HTR-8/SVneo (cell line): ENCODE results near the gene FBXL19.
A peak's percentile ranks its signal among the peaks of the same experiment; 100 is the strongest.

ENCODE experiments used
- DNase-seq: peaks from one replicate; pipeline ENCODE4 v3.0.0; 2011; ENCODE audit warnings: low spot score, mixed read lengths; ENCODE audit not compliant: insufficient read length
- FAIRE-seq: peaks from 2 replicates; lab custom pipeline; 2011; peaks lifted over from hg19 to GRCh38; lab: Jason Lieb, UNC

The FBXL19 gene

DNA sequence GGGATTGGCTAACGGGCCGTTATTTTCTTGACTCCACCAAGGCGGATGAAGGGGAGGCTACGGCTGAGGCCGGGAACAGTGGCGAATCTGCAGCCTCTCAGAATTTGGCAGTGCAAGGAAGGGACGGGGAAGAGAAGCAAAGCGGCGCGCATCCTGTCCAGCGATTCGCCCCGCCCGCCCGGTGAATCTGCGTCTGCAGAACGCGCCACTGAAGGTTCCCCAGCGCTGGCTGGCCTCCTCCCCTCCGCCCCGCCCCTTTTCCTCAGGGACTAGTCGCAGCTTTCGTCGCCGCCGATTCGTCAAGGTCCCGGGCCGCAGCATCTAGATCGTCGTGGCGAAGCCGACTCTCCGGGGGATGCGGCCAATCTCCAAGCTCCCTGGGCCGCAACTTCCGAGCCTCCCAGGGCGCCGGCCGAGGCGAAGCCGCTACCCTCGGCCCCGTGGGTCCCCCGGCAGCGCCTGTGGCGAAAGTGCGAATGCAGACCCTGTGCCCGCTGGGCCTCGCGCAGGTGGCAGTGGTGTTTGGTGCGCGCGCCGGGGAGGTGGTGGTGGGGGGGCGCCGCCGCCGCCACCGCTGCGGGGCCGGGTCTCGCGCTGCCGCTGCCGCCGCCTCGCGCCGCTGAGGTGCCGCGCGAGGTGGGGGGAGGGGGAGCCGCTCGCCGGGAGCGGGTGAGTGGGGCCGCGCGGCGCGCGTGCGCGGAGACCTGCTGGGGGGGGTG, 34.2 kb downstream of the FBXL19 start, which contains the start of gene SETD1A:
Gene SETD1A (plus strand): TSS at position 299 of the 719 bp plus-strand sequence. CDS start 978 bp downstream, outside the sequence.
- DNase-seq (peak; percentile 93), FAIRE-seq (peak; percentile 69)

DNA sequence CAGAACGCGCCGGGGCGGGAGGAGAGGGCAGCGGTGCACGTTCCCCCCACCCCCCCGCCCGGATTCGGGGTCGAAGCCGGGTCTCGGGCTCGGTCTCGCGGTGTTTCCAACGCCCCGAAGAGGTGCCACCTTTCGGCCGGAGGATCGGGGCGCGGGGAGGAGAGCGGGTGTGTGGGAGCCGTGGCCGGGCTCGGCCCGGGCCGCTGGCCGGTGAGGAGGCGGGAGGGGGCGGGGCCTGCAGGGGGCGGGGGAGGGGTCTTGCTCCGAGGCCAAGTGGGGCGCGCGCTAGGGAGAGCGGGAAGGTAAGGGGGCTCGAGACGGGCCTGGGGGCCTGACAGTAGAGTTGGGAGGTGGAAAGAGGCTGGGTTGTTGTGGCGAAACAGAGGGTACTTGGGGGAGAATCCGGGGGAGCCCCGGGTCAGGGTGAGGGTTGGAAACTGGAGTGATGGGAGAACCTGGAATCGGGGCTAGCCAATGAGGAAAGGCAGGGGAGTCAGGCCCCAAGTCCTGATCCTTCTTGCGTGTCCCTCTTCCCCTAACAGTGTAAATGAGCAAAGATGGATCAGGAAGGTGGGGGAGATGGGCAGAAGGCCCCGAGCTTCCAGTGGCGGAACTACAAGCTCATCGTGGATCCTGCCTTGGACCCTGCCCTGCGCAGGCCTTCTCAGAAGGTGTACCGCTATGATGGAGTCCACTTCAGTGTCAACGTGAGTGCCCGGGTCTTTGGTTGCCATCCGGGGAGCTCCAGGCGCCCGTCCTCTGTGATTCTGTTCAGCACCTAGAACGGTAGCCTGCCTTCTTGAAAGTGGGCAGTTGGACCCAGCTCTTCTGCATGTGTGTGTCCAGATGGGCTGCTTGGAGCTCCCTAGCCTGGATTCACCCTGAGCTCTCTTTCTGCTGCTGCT, 35.1 kb downstream of the FBXL19 start:
- DNase-seq = peak; percentile 62
- FAIRE-seq = no peak

GRCh38 chr16:30961384-30961783, 38.0 kb downstream of the FBXL19 start:
- FAIRE-seq = no peak

DNA sequence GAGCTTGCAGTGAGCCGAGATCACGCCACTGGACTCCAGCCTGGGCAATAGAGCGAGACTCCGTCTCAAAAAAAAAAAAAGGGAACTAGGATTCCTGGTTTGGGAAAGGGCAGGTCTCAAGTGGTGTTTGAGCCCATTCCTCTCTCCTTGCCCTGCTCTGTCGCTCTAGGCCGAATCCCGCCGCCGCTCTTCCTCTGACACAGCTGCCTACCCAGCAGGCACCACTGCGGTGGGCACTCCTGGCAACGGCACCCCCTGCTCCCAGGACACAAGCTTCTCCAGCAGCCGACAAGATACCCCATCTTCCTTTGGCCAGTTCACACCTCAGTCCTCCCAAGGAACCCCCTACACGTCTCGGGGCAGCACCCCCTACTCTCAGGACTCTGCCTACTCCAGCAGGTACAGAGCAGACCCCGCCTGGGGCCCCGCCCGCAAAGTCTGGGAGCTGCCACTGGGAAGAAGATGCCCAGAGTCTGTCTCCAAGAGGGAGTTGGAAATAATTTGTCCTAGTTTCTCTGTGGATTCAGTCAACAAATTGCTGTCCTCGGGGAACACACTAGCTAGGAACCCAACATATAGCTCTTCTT, 40.6 kb downstream of the FBXL19 start:
- FAIRE-seq = no peak
- no peak for DNase-seq

More at GRCh38 chr16:30961384-30961783, 38.0 kb downstream of the FBXL19 start:
- DNase-seq = no peak

GRCh38 chr16:30964574-30965226, 41.3 kb downstream of the FBXL19 start:
- peak; percentile 13 for FAIRE-seq
- no peak for DNase-seq

DNA sequence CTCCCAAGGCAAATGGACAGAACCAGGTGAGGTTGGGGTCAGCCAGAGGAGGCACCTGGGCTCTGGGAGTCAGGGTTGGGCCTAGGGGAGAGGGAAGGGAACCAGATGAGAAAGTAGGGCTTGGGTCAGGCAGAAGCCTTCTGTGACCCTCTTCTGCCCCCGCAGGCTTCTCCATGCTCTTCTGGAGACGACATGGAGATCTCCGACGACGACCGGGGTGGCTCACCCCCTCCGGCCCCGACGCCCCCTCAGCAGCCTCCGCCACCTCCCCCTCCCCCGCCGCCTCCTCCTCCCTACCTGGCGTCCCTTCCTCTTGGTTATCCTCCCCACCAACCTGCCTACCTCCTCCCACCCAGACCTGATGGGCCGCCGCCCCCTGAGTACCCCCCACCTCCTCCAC, 42.1 kb downstream of the FBXL19 start:
- DNase-seq = no peak
- FAIRE-seq = no peak

- DNase-seq = no peak
- no peak for FAIRE-seq
Observed at GRCh38 chr16:30966033-30966619, 42.8 kb downstream of the FBXL19 start.

DNA sequence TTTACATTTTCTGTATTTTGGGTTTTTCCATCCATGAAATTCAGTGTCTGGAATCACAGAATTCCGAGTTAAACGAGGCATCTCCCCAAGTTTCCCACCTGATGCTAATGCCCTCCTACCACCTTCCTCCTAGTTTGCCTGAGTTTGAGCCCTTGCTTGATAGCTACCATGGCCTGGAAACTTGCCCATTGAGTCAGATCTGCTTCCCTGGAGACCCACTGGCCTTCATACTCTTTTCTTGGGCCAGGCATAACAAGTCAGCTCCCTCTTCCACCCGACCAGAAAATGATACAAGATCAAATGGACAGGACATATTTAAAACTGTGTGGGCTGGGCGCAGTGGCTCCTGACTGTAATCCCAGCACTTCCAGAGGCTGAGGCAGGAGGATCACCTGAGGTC, 44.4 kb downstream of the FBXL19 start:
- FAIRE-seq (no peak), DNase-seq (no peak)

GRCh38 chr16:30969246-30969842, 46.0 kb downstream of the FBXL19 start:
- FAIRE-seq (no peak), DNase-seq (no peak)

DNA sequence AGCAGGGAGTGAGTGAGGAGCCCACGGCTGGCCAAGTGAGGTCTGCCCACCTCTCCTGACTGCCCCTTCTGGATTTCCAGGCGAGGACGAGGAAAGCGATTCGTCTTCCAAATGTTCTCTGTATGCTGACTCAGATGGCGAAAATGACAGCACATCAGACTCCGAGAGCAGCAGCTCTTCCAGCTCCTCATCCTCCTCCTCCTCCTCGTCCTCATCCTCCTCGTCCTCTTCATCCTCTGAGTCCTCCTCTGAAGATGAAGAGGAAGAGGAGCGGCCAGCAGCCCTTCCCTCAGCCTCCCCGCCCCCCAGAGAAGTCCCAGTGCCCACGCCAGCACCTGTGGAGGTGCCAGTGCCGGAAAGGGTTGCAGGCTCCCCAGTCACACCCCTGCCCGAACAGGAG, 47.9 kb downstream of the FBXL19 start:
- FAIRE-seq (no peak), DNase-seq (no peak)

GRCh38 chr16:30972872-30973271, 49.5 kb downstream of the FBXL19 start:
- FAIRE-seq = no peak
- no peak for DNase-seq

GRCh38 chr16:30974348-30974747, 51.0 kb downstream of the FBXL19 start:
- FAIRE-seq (no peak), DNase-seq (no peak)

- FAIRE-seq (no peak), DNase-seq (no peak)
Observed at GRCh38 chr16:30976486-30976885, 53.1 kb downstream of the FBXL19 start.

DNA sequence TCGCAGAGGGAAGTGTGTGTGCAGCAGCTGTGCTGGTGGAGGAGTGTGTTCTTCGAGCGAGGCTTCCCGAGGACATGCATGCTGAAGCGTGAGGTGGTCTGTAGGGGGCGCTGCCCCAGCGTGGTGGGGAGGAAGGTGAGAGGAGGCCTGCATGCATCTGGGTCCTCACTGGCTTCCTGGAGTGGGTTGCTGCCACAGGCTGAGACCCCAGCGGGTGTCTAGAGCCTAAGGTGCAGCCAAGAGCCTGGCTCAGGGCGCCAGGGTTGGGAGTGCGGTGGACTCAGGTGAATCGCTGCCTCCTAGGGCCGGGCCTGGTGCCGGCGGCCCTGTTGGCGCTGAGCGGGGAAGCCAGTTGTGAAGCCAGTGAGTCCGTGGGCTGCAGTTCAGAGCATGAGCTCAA, 54.1 kb downstream of the FBXL19 start:
- FAIRE-seq = no peak
- DNase-seq = no peak

DNA sequence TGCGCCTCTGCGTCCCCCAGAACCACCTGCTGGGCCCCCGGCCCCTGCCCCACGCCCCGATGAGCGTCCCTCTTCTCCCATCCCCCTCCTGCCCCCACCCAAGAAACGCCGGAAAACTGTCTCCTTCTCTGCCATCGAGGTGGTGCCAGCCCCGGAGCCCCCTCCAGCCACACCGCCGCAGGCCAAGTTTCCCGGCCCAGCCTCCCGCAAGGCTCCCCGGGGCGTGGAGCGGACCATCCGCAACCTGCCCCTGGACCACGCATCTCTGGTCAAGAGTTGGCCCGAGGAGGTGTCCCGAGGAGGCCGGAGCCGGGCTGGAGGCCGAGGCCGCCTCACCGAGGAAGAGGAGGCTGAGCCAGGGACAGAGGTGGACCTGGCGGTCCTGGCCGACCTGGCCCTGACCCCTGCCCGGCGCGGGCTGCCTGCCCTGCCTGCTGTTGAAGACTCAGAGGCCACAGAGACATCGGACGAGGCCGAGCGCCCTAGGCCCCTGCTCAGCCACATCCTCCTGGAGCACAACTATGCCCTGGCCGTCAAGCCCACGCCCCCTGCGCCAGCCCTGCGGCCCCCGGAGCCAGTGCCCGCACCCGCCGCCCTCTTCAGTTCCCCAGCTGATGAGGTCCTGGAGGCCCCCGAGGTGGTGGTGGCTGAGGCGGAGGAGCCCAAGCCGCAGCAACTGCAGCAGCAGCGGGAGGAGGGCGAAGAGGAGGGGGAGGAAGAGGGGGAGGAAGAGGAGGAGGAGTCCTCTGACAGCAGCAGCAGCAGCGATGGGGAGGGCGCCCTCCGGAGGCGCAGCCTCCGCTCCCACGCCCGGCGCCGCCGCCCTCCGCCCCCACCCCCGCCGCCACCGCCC, 56.0 kb downstream of the FBXL19 start:
- DNase-seq = no peak
- FAIRE-seq = no peak

DNA sequence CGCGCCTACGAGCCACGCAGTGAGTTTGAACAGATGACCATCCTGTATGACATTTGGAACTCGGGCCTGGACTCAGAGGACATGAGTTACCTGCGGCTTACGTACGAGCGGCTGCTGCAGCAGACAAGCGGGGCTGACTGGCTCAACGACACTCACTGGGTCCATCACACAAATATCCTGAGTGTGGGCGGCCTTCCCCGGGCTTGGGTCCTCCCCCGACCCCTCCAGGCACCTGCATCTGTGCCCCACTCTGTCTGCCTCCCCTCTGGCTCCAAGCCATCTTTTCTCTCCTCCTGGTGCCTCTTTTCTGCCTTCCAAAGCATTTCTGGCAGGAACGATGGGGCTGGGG, 56.6 kb downstream of the FBXL19 start:
- DNase-seq (no peak), FAIRE-seq (no peak)

GRCh38 chr16:30980434-30980833, 57.1 kb downstream of the FBXL19 start:
- FAIRE-seq (no peak), DNase-seq (no peak)

- DNase-seq = no peak
- no peak for FAIRE-seq
Observed at GRCh38 chr16:30980959-30981358, 57.6 kb downstream of the FBXL19 start.
